ENCODE results near the gene KIF26B. TPM values are rescaled to one million over a fixed set of nuclear protein-coding genes. Genes with fewer than 3 reads are reported as not detected.

Gene KIF26B
- total RNA-seq, 1 donor from 2014 or later: 0.49 TPM

DNA sequence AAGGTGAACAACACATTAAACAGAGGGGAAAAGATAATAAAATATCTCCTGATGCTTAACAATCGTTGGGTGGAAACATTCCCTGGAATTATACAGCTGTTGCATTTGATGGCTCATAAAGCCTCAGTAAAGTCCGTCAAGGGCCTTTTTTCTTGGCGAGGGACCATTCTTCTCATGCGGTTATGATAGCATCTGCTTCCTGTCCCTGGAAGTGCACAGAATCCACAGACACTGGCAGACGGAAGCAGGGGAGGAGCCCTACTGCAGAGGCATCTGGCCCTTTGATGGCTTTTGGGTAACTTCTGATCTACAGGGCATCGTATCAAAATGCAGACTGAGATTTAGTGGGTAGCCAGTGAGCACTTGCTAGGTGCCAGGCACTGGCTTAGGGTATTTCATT, 286.9 kb downstream of the KIF26B start:
- Histone ChIP-seq H3K36me3 (no peaks in the 10 kb centered on the region), H3K27me3 (no peaks in the 10 kb centered on the region), H3K4me3 (no peak overlapping the region), H3K4me1 (peaks cover 8% of the 10 kb centered on the region), H3K9me3 (no peaks in the 10 kb centered on the region), H3K27ac (no peak overlapping the region)
- intact Hi-C loops (cut with DNase I): no loop called here
- DNase-seq (ENCODE audit: extremely low spot score in 2 of 2): no peak
- TF ChIP-seq POLR2AphosphoS5 (IDR thresholded peaks at IDR 0.05; ENCODE audit: insufficient read depth in 1 of 2, low read depth in 1 of 2) (no peak), POLR2A (IDR thresholded peaks at IDR 0.05) (no peak)
- TF ChIP-seq, protein P1, sequence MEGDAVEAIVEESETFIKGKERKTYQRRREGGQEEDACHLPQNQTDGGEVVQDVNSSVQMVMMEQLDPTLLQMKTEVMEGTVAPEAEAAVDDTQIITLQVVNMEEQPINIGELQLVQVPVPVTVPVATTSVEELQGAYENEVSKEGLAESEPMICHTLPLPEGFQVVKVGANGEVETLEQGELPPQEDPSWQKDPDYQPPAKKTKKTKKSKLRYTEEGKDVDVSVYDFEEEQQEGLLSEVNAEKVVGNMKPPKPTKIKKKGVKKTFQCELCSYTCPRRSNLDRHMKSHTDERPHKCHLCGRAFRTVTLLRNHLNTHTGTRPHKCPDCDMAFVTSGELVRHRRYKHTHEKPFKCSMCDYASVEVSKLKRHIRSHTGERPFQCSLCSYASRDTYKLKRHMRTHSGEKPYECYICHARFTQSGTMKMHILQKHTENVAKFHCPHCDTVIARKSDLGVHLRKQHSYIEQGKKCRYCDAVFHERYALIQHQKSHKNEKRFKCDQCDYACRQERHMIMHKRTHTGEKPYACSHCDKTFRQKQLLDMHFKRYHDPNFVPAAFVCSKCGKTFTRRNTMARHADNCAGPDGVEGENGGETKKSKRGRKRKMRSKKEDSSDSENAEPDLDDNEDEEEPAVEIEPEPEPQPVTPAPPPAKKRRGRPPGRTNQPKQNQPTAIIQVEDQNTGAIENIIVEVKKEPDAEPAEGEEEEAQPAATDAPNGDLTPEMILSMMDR (IDR thresholded peaks at IDR 0.05): no peak

DNA sequence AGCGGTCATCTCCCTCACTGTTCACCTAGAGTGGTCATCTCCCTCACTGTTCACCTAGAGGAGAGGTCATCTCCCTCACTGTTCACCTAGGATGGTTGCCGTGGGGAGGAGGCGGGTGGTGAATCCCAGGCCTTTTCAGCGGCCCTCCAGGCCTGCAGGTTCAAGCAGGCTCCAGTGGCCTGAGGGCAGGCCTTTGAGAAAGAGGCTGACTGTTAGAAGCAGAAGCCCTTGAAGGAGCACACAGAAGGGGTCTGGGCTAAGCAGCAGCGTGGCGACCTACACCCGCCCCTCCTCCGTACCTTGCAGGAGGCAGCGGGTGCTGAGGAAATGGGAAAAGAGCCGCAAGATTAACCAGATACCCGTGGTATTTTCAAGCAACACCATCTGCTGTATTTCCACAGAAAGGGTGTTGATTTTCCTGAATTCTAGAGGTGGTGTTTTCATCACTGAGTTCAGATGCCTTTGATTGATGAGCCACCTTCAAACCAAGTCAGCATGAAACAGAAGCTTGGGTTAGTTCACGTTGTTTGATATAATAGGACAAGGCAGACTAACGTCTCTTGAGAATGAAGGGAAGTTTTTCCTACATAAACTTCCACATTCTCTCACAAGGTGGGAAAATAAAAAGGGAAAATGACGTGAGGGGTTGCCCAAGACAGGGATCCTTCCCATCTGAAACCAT, 289.5 kb downstream of the KIF26B start:
- no peak overlapping the region for H3K27ac ChIP-seq
- intact Hi-C loops (cut with DNase I): no loop called here
- DNase-seq (ENCODE audit: extremely low spot score in 2 of 2): no peak
- no peaks in the 10 kb centered on the region for H3K36me3 ChIP-seq
- TF ChIP-seq, protein P1 (IDR thresholded peaks at IDR 0.05): no peak
- TF ChIP-seq POLR2A (IDR thresholded peaks at IDR 0.05) (no peak), POLR2AphosphoS5 (IDR thresholded peaks at IDR 0.05; ENCODE audit: insufficient read depth in 1 of 2, low read depth in 1 of 2) (no peak)
- H3K4me3 ChIP-seq: no peak overlapping the region
- peaks cover 8% of the 10 kb centered on the region for H3K4me1 ChIP-seq
- H3K27me3 ChIP-seq: no peaks in the 10 kb centered on the region
- H3K9me3 ChIP-seq: no peaks in the 10 kb centered on the region

DNA sequence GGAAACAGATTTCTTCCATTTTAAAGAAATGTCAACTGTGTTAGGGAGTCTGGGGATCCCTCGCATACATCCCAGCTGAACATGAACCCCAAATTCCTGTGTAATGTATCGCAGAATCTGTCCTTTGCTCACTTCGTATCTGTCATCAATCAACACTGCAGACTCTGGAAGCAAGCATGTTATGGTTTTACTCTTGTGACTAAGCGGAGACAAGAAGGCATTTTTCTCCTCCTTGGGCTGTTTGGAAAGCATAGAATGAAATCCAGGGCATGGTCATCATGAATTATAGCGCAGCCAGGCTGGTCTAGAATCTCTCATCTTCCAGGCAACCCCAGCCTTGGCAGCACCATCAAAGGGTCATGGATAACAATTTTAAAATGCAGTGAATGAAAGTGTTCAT, 290.2 kb downstream of the KIF26B start:
- no peaks in the 10 kb centered on the region for H3K27me3 ChIP-seq
- H3K4me3 ChIP-seq: no peak overlapping the region
- H3K36me3 ChIP-seq: no peaks in the 10 kb centered on the region
- H3K27ac ChIP-seq: no peak overlapping the region
- no peak for TF ChIP-seq POLR2A (IDR thresholded peaks at IDR 0.05)
- no peak for TF ChIP-seq POLR2AphosphoS5 (IDR thresholded peaks at IDR 0.05; ENCODE audit: insufficient read depth in 1 of 2, low read depth in 1 of 2)
- TF ChIP-seq, protein P1 (IDR thresholded peaks at IDR 0.05): no peak
- intact Hi-C loops (cut with DNase I): no loop called here
- no peak for DNase-seq (ENCODE audit: extremely low spot score in 2 of 2)
- H3K9me3 ChIP-seq: no peaks in the 10 kb centered on the region
- peaks cover 8% of the 10 kb centered on the region for H3K4me1 ChIP-seq

DNA sequence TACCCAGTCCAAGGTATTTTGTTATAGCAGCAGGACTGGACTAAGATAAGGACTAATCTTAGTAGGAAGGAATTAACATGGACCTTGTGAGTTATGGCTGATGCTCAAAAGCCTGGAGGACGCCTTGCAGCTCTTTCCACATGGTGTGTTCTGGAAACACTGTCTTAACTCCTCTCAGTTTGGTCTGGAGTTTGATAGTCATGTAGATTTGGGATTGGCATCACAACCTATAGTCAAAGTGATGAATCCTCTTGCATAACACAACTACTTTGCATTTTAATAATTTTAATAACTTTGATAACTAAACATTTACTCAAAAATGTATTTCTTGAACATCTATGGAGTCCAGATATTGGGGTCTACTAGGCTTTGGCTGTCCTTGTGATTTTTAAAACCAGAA, 293.7 kb downstream of the KIF26B start:
- TF ChIP-seq POLR2A (IDR thresholded peaks at IDR 0.05): no peak
- TF ChIP-seq POLR2AphosphoS5 (IDR thresholded peaks at IDR 0.05; ENCODE audit: insufficient read depth in 1 of 2, low read depth in 1 of 2): no peak
- TF ChIP-seq, protein P1 (IDR thresholded peaks at IDR 0.05): no peak
- Histone ChIP-seq H3K4me1 (no peaks in the 10 kb centered on the region), H3K9me3 (no peaks in the 10 kb centered on the region), H3K27me3 (no peaks in the 10 kb centered on the region), H3K4me3 (no peak overlapping the region), H3K27ac (no peak overlapping the region), H3K36me3 (no peaks in the 10 kb centered on the region)
- DNase-seq (ENCODE audit: extremely low spot score in 2 of 2): no peak
- intact Hi-C loops (cut with DNase I): no loop called here

DNA sequence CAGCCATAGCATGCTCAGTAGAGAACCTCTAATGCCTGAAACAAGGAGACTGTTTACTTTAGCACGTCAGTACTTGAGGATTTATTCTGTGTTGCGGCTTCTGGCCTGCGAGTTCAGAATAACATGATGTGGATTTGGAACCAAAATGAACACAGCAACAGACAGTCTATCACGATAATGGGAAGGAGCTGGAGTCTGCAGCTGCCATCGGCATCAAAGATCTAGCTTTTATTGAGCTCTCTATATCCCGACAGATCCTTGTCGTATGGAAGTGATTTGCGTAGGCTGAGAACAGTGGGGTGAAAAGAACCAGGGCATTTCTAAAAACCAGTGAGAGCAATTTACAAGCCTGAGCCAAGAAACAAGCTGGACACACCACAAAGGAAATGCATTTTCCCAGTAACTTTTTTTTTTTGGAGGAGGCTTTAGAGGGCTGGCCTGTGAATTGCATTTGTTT, 294.2 kb downstream of the KIF26B start:
- Histone ChIP-seq H3K36me3 (no peaks in the 10 kb centered on the region), H3K27me3 (no peaks in the 10 kb centered on the region), H3K9me3 (no peaks in the 10 kb centered on the region), H3K4me1 (no peaks in the 10 kb centered on the region), H3K4me3 (no peak overlapping the region), H3K27ac (no peak overlapping the region)
- no peak for TF ChIP-seq POLR2A (IDR thresholded peaks at IDR 0.05)
- intact Hi-C loops (cut with DNase I): no loop called here
- no peak for DNase-seq (ENCODE audit: extremely low spot score in 2 of 2)
